CD4-positive, alpha-beta T cell treated with Interleukin-4 for 1 hour (primary cell): ENCODE data around the gene FN1.
A peak's percentile ranks its signal among the peaks of the same experiment; 100 is the strongest.

Experiments used
- DNase-seq, 2 donors: peaks; one replicate each; pipeline ENCODE4 v3.0.0-alpha.2; 2020 to 2022

The FN1 gene

DNA sequence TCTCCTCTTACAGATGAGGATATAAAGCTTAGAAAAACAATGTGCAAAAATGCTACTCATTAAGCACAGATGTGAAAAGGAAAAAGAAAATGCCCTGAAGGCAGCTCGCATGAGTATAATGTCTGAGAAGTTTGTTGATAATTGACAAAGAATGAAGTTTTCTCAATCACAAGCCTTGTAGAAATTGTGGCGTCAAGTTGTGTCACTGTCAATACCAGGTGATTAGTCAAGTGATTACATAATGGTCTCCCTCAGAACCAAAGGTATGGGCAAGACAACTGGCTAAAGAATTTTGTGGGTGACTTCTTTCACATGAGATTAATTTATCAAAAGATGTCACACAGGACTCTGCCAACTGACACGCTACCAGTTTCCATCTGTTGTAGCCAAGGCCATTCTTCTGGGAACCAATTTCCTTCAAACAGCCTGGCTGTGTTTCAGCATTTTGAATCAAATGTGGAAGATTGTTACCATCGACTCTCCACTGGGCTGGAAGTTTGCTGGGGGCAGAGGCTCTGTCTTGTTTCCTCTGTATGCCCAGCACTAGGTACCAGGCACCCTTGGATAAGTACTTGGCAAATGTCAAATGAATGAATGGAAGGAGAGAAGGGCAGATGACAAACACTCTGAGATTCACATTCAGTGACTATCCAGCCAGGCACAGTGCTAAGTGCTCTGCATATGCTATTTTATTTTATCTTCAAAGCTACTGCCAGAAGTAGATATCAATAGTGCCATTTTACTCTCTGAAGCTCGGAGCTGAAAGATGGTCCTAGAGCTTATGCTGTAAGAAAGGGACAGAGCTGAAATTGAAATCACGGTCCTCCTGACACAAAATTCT lies 5.9 kb upstream of the FN1 start:
- DNase-seq: no peak

DNA sequence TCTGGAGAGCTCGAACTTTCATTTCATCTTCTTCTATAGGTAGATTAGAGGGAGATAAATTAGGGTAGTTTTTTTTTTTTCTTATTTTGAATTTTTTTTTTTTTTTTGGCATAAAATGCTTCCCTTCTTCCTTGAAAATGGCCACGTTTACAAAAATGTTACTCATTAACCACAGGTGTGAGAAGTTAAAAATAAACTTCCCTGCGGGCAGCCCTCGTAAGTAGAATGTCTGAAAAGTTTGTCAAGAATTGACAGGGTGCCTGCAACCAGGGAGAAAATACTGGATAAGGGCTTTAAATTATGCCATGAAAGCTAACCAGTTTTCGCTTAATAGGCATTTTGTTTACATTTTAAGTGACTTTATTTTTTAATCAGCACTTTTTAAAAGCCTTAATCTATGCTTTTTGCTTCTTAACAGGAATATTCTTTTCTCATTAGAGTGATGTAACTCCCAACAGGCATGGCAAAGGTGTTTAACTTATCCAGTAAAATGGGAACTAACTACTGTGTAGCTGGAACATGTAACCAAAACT lies 4.2 kb upstream of the FN1 start:
- no peak for DNase-seq

DNA sequence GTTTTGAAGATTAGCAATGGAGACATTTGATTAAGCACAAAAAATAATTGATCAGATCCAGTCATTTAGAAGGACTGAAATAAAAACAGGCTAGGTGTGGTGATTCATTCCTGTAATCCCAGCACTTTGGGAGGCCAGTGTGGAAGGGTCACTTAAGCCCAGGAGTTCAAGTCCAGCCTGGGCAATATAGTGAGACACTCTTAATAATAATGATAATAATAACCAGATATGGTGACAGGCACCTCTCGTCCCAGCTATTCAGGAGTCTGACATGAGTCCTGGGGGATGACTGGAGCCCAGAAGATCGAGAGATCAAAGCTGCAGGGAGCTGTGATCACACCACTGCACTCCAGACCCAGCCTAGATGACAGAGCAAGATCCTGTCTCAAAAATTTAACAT lies 3.5 kb upstream of the FN1 start:
- no peak for DNase-seq

DNA sequence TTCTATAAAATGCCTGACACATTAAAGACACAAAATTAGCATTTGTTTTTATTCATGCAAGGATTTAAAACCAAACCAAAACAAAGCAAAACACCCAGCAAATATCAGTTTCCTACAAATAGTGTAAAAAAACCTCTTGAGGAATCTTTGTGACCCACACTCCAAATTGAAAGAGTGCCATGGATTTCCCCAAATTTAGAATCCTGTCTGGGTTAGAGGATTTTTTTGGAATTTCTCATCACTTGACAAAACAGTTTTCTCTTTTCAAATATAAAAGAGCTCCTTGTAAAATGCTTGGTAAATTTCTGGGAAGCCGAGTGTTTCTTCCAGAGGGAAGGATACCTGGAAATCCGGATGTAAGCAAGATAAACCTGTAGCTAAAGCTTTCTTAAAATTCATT lies 1.7 kb upstream of the FN1 start:
- DNase-seq: no peak

DNA sequence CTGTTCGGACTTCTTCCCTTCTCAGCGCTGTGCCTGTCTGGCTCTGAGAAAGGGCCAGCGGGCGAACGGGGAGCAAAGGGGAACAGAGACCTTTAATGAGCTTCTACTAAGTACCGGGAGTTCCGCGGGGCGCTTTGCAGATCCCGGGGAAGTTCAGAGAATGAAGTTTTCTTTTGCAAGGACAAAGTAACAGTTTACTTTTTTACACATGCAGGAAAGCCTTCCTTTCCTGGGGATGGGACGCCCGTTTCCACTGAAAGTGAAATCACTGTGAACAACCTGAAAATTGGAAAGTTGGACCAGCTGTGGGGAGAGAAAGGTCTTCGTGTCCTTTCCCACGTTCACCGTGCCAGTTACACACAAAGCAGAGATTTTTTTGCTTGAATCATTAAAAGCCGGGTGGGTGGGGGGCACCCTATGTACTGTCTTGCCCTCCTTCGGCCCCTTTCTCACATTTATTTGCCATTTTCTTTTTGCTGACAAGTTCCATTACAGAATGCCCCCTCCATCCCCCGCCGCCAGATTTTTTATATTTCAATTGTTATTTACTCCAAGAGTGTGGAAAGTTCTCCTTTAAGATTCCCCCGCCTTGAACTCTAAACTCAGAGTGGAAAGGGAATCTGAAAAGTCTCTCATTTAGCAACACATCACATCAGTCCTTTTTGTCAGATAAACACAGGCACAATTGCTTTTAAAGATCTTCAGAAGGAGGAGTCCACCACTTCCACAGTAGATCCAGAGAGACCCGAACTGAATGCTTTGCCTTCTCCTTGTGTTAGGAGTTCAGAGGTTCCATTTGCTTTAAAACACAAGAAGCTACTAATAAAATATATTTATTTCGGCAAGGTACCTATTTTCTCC lies 1.1 kb upstream of the FN1 start:
- DNase-seq: peak in 1 of 2 donors; percentile 16

GRCh38 chr2:215435280-215435869 lies 493 bp downstream of the FN1 start:
- no peak for DNase-seq

DNA sequence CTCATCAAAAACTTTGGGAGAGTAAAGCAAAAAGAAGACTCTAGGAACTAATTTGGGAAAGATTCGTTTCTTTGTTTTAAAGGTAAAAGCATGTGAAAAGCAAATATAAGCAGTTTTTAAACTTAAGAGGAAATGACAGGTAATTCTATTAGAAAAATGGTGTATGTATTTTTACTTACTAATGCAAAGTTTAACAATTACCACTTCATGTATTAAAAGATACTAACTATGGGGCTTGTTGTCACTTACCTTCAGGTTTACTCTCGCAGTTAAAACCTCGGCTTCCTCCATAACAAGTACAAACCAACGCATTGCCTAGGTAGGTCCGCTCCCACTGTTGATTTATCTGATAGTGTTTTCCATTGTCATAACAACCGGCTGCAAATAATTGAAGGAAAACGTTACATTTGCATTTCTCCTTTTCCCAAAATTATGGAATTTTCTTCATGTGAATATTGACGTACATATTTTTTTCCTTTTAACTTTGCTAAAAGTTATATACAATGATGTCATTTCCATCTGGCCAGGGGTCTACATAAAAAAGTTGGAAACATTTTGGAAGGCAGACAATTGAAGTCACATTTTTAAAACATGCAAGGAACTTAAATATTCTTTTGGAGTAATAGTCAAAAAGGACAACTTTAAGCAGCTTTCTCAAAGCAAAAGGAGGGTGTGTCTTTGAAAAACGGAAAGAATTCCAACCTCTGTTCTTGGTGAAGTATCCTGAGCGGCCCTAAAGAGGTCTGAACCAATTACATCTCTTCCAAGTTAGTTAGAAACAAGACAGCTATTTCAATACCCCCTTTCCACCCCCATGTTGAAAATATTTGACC lies 1.2 kb downstream of the FN1 start:
- DNase-seq: no peak

DNA sequence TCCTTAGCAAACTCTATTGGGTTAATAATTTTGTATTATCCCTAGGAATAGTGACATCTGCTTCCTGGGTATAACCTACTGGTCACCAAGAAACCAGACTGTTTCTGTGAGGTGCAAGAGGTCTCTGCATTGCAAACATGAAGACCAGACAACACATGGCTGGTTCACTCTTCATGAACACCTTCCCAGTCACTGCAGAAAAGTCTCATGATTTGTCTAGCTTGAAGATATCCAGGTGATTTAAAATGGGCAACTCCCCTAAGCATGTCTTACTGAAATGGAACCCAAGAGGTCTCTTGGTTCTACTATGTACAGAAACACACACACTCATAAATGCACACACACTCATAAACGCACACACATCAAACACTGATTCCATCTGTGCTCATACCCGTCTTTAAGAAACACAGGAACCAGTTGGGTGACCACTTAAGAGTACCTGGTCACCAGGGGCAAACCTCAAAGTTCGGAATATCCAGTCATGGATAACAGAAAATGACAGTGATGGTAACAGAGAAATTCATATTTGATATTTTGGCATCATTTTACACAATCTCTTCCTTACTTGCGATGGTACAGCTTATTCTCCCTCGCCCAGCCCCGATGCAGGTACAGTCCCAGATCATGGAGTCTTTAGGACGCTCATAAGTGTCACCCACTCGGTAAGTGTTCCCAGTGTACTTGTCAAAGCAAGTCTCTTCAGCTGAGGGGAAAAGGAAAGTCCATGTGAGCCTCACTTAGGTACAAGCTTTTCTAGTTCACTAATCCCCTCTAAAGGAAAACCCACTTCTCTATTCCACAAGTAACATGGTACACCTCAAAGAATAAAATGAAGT lies 2.9 kb downstream of the FN1 start:
- no peak for DNase-seq

DNA sequence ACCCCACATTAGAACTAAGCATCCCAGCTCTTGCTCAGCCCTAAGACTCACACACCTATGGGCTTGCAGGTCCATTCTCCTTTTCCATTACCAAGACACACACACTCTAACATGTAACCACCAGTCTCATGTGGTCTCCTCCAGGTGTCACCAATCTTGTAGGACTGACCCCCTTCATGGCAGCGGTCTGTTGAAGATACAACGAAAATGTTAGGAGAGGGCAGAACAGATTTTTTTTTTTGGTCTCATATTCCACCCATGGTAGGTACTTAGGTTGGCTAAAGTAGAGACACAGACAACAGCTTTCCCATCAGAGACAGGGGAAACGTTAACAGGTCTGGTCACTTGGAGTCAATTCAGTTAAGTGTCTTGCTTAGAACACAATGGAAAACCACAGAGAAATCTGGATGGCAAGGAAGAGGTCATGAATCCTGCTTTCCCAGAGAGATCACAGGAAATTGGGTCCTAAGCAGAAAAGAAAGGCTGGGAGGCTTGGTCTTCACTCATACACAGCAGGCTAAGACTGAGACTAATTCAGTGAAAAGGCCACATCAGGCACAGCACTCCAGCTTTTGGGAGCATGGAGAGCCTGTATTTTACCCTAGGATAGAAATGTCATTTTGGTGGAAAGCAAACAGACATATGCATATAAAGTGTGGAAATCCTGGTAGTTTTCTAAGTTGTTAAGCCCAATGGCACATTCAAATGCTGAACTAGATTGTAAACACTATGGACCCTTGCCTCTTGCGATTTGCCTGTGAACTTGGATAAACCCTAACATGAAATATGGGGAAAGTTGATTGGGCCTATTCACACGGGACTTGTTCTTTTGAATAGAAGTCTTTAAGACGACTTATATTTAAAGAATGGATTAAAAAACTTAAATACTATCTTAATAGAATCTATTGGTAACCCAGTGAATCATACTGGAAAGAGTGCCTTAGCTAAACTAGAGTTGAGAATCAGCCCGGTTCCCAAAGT lies 3.8 kb downstream of the FN1 start:
- DNase-seq: no peak

DNA sequence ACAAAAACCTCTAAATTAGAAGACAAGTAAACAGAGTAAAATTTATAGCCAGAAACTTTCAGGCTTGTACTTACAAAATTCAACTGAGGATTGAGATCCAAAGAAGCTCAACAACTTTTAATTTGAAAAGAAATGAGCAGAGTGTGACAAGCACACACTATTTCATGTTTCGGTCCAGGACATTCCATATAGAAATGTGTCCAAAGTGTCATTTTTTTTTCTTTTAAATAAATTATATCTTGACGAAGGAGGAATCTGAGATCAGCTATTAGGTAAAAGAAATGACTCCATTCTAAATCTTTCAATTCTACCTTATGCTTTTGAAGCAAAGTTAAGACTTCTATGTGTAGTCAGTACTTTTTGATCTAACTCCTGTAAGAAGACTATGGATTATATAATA lies 4.6 kb downstream of the FN1 start:
- no peak for DNase-seq

- no peak for DNase-seq
These were observed 5.2 kb downstream of the FN1 start for GRCh38 chr2:215430528-215431187.

GRCh38 chr2:215429424-215429823 lies 6.4 kb downstream of the FN1 start:
- no peak for DNase-seq

GRCh38 chr2:215428060-215428910 lies 7.6 kb downstream of the FN1 start:
- no peak for DNase-seq

- no peak for DNase-seq
These were observed 8.3 kb downstream of the FN1 start for GRCh38 chr2:215427585-215427984.

- DNase-seq: no peak
These were observed 10.7 kb downstream of the FN1 start for GRCh38 chr2:215425021-215425782.

GRCh38 chr2:215423928-215424540 lies 11.8 kb downstream of the FN1 start:
- DNase-seq: no peak

GRCh38 chr2:215423234-215423633 lies 12.6 kb downstream of the FN1 start:
- DNase-seq: no peak
